Cerebellar cortex (tissue), 1 donor: ENCODE data around the gene PLEKHG4B.
"Not testable (repeated sequence)": the region's sequence is repeated elsewhere in the genome, so short reads cannot be mapped to it uniquely, and the experiment has no call there.

Experiments used
- DNase-seq: peaks from one replicate; pipeline ENCODE4 v3.0.0-alpha.2; 2015; ENCODE audit warnings: low spot score

The PLEKHG4B gene

DNA sequence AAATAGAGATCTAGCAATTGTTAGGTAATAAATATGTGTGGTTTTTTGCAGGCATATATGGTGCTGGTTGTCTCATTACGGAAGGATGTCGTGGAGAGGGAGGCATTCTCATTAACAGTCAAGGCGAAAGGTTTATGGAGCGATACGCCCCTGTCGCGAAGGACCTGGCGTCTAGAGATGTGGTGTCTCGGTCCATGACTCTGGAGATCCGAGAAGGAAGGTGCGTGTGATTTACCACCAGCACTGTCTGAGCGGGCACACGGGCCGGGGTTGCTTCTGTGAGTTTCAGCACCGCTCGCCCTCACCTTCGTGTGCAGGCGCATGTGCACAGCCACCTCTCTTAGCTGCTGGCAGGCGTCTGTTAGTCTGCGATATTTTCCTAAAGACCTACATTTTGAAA, 141.5 kb downstream of the PLEKHG4B start:
- DNase-seq: not testable (repeated sequence)

DNA sequence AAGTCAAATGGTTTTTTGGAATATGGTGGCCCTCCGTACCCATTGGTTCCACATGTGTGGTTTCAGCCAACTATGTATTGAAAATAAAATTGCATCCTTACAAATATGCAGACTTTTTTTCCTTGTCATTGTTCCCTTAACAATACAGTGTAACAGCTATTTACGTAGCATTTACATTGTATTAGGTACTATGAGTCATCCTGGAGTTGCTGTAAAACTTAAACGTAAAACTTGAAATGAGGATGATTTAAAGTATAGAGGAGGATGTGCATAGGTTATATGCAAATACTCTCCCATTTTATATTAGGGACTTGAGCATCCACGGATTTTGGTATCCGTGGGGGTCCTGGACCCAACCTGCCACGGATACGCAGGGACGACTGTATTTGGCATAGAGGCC, 142.5 kb downstream of the PLEKHG4B start:
- DNase-seq: no peak

DNA sequence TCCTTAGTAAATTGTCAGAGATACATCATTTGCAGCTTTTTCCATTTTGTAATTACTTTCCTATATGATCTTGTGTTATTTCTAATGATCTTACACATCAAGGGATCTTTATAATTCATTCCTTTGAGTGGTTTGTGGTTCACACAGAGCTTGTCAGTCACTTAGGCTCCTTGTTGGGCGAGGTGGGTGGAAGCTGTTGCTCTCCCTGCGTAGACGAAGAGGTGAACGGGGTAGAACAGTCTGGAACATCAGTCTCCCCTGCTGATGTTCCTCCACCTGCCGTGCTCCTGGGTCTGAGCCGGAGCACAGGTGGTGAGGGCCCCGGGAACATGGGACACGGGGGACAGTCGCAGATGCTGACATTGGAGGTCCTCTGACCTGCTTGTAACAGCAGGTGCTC, 143.6 kb downstream of the PLEKHG4B start:
- not testable (repeated sequence) for DNase-seq

DNA sequence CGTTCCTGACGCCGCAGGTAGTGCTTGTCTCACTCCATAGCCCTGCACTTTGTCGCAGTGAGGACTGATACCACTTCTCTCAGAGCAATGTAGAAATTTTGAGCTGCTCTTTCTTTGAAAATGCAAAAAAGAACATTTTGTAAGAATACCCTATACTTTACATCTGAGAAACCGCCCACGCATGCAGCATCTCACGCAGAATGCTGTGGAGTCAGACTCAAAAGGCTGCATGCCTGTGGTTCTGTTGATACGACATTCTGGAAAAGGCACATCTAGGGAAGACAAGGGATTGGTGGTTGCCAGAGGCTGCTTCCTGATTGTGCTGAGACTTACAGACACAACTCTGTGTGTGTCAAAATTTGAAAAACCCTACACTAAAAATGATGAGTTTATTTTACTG, 146.0 kb downstream of the PLEKHG4B start:
- DNase-seq: not testable (repeated sequence)
